ENCODE measurements around the gene C1orf232.

DNA sequence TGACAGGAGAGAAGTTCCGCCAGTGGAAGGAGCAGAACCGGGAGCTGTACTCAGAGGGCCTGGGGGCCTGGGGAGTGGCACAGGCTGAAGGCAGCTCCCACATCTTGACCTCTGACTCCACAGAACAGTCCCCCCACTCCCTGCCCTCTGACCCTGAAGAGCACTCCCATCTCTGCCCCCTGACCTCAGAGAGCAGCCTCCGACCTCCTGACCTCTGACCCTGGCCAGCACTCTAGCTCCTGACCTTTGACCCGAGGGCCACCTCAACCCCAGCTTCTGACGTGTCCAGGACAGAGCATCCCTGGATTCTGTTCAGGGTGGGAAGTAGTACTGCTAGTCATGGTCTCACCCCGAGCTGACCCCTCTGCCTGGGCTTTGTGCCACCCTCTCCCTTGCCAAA, 20.6 kb upstream of the C1orf232 start:
- TF ChIP-seq, protein P1, sequence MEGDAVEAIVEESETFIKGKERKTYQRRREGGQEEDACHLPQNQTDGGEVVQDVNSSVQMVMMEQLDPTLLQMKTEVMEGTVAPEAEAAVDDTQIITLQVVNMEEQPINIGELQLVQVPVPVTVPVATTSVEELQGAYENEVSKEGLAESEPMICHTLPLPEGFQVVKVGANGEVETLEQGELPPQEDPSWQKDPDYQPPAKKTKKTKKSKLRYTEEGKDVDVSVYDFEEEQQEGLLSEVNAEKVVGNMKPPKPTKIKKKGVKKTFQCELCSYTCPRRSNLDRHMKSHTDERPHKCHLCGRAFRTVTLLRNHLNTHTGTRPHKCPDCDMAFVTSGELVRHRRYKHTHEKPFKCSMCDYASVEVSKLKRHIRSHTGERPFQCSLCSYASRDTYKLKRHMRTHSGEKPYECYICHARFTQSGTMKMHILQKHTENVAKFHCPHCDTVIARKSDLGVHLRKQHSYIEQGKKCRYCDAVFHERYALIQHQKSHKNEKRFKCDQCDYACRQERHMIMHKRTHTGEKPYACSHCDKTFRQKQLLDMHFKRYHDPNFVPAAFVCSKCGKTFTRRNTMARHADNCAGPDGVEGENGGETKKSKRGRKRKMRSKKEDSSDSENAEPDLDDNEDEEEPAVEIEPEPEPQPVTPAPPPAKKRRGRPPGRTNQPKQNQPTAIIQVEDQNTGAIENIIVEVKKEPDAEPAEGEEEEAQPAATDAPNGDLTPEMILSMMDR (conservative IDR thresholded peaks at IDR 0.05; ENCODE audit: low read length), result no peak
- no peak for TF ChIP-seq EZH2phosphoT487 (IDR thresholded peaks at IDR 0.05; ENCODE audit: borderline replicate concordance, low read depth, low read length)

All from OCI-LY7 (cell line).